ENCODE data around the gene SLC17A5.

GRCh38 chr6:73680289-73680918 lies 26.6 kb upstream of the SLC17A5 start:
- no peak for TF ChIP-seq POLR2A (IDR thresholded peaks at IDR 0.05)
- TF ChIP-seq, protein P1, sequence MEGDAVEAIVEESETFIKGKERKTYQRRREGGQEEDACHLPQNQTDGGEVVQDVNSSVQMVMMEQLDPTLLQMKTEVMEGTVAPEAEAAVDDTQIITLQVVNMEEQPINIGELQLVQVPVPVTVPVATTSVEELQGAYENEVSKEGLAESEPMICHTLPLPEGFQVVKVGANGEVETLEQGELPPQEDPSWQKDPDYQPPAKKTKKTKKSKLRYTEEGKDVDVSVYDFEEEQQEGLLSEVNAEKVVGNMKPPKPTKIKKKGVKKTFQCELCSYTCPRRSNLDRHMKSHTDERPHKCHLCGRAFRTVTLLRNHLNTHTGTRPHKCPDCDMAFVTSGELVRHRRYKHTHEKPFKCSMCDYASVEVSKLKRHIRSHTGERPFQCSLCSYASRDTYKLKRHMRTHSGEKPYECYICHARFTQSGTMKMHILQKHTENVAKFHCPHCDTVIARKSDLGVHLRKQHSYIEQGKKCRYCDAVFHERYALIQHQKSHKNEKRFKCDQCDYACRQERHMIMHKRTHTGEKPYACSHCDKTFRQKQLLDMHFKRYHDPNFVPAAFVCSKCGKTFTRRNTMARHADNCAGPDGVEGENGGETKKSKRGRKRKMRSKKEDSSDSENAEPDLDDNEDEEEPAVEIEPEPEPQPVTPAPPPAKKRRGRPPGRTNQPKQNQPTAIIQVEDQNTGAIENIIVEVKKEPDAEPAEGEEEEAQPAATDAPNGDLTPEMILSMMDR (IDR thresholded peaks at IDR 0.05): no peak
